NCI-H146 treated with DMSO at 0.1 percent for 48 hours (cell line): ENCODE results near the gene OR10A6.

Source experiments
- DNase-seq: peaks from one replicate; lab custom pipeline; 2025; ENCODE audit not compliant: unreplicated experiment; lab: John Stamatoyannopoulos, UW

The OR10A6 gene

DNA sequence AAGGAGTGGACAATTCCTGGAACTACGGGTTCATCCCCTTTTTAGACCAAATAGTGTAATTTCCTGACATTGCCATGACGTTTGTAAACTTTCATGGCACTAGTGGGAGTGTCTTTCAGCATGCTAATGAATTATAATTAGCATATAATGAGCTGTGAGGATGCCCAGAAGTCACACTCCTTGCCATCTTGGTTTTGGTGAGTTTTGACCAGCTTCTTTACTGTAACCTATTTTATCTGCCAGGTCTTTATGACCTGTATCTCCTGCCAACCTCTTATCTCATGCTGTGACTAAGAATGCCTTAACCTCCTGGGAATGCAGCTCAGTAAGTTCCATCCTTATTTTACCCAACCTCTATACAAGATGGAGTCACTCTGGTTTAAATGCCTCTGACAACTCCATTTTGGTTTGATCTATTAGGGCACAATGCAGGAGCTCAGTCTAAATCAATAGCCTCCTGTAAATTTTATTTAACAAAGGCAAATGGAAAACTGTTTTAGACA is 20.7 kb downstream of the OR10A6 start:
- no peak for DNase-seq

DNA sequence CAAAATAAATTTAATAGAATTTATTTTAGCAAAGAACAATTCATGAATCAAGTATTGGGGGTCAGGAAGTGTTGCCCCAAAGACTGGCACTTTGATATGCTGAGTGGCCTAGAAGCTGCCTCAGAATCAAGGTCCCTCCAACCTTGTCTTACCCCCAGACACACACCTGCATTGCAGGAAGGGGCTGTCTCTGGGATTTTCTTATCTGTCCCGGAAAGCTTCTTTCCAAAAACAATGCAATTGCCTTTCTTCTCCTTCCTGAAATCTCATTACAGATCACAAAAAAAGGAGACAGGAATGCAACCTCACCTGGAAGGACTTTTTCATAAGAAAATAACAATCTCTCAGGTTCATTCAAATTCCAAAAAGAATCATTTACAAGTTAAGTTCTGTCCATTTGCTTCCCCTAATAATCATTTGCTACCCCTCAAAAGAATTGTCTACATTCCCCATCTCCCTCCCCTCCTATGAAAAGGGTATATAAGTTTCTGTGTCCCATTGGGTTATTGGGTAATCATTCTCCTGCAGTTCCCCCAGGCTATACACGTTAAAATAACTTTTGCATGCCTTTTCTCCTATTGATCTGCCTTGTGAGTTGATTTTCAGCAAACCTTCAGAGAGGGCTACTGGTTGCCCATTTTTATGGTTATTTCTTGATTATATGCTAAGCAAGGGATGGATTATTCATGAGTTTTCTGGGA is 21.3 kb downstream of the OR10A6 start:
- no peak for DNase-seq

GRCh38 chr11:7907121-7907520 is 23.9 kb downstream of the OR10A6 start:
- no peak for DNase-seq

DNA sequence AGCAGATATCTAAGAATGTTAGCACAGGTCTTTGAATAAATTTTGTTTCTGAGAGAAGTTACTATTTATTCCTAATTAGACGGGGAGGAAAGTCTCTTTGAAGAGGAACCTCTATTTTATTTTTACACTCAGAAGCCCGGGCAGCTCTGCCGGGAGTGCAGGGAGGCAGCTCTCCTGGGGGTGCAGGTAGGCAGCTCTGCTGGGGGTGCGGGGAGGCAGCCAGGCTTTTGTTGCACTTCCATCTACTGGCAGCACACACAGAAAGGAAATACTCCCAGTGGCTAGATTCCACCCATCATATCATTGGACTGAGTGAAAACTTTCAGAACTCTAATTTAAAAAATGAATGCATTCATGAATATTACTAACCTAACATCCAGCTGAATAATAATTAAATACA is 24.6 kb downstream of the OR10A6 start:
- no peak for DNase-seq

DNA sequence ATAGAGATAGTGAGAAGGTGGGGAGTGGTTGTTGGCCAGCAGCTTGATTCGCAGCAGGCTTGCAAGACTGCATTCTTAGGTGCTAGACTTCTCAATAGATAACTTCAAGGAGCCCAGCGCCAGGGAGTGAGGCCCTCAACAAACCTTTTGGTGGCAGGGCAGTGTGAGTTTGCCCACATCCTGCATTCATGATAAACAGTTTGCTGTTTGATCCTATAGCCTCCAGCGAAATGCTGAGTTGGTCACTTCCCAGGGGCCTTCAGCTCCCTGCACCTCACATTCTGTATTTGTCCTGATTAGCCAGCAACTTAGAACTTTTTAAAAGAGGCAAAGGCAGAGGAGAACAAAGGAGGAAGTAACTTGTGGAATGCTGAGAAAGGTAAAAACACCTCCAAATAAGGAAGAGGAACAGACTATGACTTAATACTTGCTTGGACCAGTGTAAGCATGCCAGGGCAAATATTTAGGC is 25.1 kb downstream of the OR10A6 start:
- DNase-seq = no peak

DNA sequence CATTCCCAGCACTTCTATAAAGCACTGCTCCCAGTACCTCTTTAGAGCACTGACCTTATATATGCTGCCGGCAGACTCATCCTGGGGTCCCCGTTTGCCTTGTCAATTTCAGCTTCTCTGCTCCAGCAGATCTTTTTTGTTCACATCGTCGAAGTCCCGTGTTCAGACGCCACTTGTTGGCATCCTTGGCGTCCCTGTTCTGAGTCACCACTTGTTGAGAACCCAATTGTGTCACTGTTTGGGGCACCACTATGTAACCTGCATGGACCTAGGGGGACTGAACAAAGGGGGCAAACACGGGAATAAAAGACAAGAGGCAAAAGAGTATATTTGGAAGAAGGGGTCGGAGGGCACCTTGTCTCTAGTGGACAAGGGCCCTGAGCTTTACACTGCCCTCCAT is 25.5 kb downstream of the OR10A6 start:
- DNase-seq = no peak

DNA sequence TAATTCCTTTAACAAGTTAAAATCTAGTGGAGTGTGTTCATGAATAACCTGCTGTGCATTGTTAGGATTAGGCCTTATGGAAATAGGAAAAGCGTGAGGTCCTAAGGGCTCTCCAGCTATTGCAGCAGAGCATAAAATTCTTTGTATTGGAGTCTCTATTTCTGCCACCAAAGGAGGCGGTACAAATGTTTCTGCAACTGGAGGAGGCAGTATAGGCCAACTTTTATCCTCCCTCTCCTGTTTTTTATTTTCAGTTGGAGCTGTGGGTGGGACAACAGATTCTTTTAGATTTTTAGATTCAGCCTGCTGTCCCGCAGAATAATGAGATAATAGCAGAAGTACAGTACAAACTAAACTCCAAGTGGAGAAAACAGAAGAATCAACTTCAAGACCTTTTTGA is 26.2 kb downstream of the OR10A6 start:
- DNase-seq = no peak

DNA sequence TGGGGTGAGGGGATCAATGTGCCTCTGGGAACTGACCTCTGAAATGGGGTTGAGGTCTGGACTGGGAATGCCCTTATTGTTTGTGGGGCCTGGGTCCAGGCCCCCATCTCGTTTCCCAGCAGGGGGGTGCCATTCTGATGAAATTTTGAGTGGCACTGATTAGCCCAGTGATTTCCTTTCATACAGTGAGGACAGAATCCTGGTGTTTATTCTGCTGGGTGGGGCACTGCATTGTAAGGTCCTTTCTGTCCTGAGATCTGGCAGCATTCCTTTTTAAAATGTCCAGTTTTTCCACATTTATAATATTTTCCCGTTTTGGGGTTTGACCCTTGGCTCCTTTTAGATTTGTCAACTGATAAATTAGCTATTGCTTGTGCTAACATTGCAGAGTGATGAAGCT is 27.1 kb downstream of the OR10A6 start:
- DNase-seq = no peak

DNA sequence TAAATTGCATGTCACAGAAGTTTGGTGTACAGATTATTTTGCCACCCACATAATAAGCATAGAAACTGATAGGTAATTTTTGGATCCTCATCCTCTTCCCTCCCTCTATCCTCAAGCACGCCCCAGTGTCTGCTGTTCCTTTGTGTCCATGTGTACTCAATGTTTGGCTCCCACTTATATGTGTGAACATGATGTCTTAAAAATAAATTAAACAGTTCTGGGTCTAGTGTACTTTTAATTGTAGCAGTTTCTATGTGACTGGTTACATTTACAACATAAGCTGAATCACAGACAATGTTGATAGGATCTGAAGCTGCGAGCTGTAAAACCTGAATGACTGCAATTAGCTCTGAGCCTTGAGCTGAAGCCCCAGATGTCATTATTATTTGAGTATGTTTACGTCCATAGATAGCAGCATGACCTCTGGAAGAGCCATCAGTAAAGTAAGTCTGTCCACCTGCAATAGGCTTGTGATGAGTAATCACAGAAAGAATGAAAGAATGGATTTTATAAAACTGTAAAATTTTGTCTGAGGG is 29.7 kb downstream of the OR10A6 start:
- DNase-seq = no peak

GRCh38 chr11:7900686-7901085 is 30.4 kb downstream of the OR10A6 start:
- no peak for DNase-seq

- no peak for DNase-seq
Measured at GRCh38 chr11:7899418-7899817, 31.6 kb downstream of the OR10A6 start.

- no peak for DNase-seq
Measured at GRCh38 chr11:7898666-7899283, 32.3 kb downstream of the OR10A6 start.

DNA sequence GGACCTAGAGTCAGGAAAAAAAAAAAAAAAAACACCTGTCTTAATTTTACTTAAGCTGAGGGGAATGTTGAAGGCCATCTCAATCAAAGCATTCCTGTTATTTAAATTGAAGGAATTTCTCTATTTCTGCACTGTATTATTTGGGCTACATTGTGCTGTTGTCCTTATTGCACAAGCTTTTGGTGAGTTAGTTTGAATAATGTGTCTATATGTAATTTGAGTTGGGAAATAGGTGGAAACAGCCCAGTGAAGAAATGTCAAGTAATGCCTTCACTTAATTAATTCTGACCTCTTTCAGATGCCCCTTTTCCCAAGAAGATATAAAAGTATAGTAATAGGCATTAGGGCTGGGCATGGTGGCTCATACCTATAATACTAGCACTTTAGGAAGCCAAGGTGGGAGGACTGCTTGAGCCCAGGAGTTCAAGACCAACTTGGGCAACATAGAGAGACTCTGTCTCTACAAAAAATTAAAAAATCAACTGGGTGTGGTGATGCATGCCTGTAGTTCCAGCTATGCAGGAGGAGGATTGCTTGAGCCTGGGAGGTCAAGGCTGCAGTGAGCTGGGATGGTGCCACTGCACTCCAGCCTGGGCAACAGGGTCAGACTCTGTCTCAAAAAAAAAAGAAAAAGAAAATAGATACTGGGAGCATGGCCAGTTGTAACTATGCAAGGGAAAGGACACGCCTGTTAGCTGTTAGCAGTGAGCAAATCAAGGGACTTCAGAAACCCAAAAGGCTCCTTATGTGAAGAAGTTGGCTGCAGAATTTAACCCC is 34.9 kb downstream of the OR10A6 start:
- DNase-seq = no peak

DNA sequence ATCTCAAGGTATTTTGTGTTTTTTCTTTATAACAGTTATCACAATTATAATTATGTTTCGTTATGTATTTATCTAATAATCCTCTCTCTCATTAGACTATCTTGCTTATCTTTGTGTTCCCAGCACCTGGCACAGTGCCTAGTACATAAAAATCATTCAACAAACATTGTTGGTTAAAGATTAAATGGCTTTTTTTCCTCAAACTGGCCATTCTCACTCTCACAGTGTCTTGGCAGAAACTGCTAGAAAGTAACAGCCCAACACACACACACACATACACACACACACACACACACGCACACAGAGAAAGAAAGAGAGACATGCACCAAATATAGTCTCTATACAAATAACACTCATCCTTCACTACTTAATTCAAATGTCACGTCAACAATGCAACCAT is 36.8 kb downstream of the OR10A6 start:
- DNase-seq = no peak

DNA sequence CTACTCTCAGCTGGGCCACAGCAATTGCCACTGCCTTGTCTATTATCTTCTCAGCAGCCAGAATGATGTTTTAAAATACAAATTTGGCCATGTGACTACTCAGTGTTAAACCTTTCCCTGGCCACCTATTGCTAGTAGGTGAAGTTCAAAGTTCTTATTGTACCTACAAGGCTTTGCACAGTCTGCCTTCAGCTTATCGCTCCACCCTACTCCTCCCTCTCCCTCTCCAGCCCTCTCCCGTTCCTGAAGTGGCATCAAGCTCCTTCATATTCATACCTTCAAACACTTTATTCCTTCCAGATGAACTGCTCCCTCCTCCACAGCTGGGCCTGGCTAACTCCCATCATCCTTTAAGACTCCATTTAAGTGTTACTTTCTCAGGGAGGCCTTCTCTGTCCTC is 37.3 kb downstream of the OR10A6 start:
- no peak for DNase-seq

DNA sequence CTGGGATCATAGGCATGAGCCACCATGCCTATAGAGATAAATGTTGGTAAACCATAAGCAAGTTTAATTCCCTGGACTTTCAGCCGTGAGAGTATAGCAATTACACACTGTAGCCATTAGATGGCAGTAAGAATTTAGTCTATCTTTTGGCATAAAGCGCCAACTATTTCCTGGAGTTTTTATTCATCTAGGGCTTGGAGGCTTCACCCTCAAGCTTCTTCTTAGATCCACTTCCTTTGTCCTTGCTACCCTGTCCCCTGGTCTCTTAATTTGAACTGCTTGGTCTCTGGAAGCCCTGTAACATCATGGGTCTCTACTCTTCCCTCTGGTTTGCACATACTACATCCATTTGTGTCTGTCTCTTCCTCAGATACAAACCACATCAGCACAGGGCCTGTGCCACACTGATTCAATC is 38.2 kb downstream of the OR10A6 start:
- DNase-seq = peak; percentile 32

GRCh38 chr11:7892059-7892699 is 38.9 kb downstream of the OR10A6 start:
- DNase-seq = no peak

GRCh38 chr11:7890417-7891172 is 40.5 kb downstream of the OR10A6 start:
- DNase-seq = no peak

DNA sequence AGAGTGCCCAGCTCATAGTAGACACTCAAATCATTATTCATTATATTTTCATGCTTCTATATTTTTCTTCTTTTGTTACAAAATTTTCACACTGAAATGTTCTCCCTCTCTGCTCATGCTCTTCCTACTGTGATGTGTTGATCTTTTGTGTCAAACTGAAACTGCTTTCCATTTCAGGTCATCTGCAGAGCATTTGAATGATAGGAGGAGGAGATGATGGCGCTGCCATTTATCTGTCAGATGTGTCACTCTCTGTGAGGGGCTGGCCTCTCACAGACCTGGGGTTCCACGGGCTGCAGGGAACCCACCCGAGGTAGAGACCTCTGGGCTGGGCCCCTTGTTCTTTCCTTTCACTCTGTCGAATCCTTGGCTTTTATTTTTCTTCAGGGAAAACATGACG is 41.1 kb downstream of the OR10A6 start:
- DNase-seq = no peak

- DNase-seq = no peak
Measured at GRCh38 chr11:7882860-7883259, 48.2 kb downstream of the OR10A6 start.
